ENCODE measurements around the gene DAGLA.

- TF ChIP-seq POLR2A (IDR thresholded peaks at IDR 0.05): no peak
- no peak for TF ChIP-seq CTCF (IDR thresholded peaks at IDR 0.05)
These were observed 83.9 kb downstream of the DAGLA start for GRCh38 chr11:61763930-61764605.

Measured in uterus (tissue), 2 donors.